B cell (primary cell): ENCODE results near the gene PCDHA7. TPM values are rescaled to one million over a fixed set of nuclear protein-coding genes. Genes with fewer than 3 reads are reported as not detected.

Source experiments
- ATAC-seq: fragments of 200-7000 bp; cut with Tn5 transposase; one replicate; pipeline ENCODE4 v1.10.0; 2021; ENCODE audit warnings: low read depth, mild to moderate bottlenecking, moderate number of reproducible peaks, moderate library complexity
- CTCF ChIA-PET: fragments of 350-600 bp; sonication (Branson Sonifier 250); formaldehyde crosslinking; loops from one replicate; lab custom pipeline; 2021; ENCODE audit warnings: antibody characterized with exemption, inconsistent platforms; lab: Charles Lee
- POLR2A ChIA-PET: fragments of 350-600 bp; sonication (Branson Sonifier 250); formaldehyde crosslinking; loops from one replicate; lab custom pipeline; 2021; ENCODE audit warnings: antibody characterized with exemption; lab: Charles Lee
- DNase-seq: peaks from one replicate; pipeline ENCODE4 v3.0.0; 2013
- H2AFZ ChIP-seq: 2 replicates; pipeline ENCODE4 v1.6.1; 2012; ENCODE audit warnings: mild to moderate bottlenecking, low read depth, low read length; ENCODE audit not compliant: insufficient read depth, poor library complexity, severe bottlenecking
- H3K27ac ChIP-seq, 2 donors: 1 replicate in 1 of 2; 2 replicates in 1 of 2; pipeline ENCODE4 v1.5.1; 2012 to 2013; ENCODE audit warnings: low read length in 2 of 2, mild to moderate bottlenecking in 2 of 2, moderate library complexity in 1 of 2
- H3K27me3 ChIP-seq, 4 experiments: fragments of 200-600 bp in 1 of 4; sonication (generic) in 1 of 4; replicated peaks in 1 of 4; 1 replicate in 2 of 4; 2 replicates in 2 of 4; pipeline versions ENCODE4 v1.6.1 to v1.7.0; 2013 to 2016; ENCODE audit warnings: low read length in 3 of 4, mild to moderate bottlenecking in 2 of 4, mixed read lengths in 1 of 4, moderate library complexity in 1 of 4; ENCODE audit not compliant: insufficient read depth in 4 of 4, control insufficient read depth in 3 of 4; ENCODE audit errors: control extremely low read depth in 1 of 4
- H3K36me3 ChIP-seq, 2 experiments: replicated peaks in 1 of 2; 1 replicate in 1 of 2; 2 replicates in 1 of 2; pipeline versions ENCODE4 v1.6.1 to v1.7.1; 2013; ENCODE audit warnings: low read length in 1 of 2; ENCODE audit not compliant: insufficient read depth in 2 of 2, control insufficient read depth in 1 of 2; ENCODE audit errors: control extremely low read depth in 1 of 2, extremely low read depth in 1 of 2
- H3K4me1 ChIP-seq, 2 donors: fragments of 200-600 bp in 1 of 2; sonication (generic) in 1 of 2; 1 replicate in 1 of 2; 2 replicates in 1 of 2; pipeline versions ENCODE4 v1.5.1 to v1.6.1; 2013 to 2017; ENCODE audit warnings: low read length in 2 of 2; ENCODE audit not compliant: control insufficient read depth in 2 of 2, insufficient read depth in 2 of 2
- H3K4me2 ChIP-seq: replicated peaks from 2 replicates; pipeline ENCODE3; 2012; ENCODE audit warnings: mild to moderate bottlenecking, low read depth, low read length; ENCODE audit not compliant: poor library complexity, severe bottlenecking
- H3K4me3 ChIP-seq, 5 experiments: fragments of 200-600 bp in 1 of 5; sonication (generic) in 1 of 5; 1 replicate in 3 of 5; 2 replicates in 2 of 5; pipeline versions ENCODE4 v1.5.1 to v1.7.0; 2011 to 2016; ENCODE audit warnings: low read length in 4 of 5, mild to moderate bottlenecking in 4 of 5, low read depth in 2 of 5, control low read depth in 1 of 5, moderate library complexity in 1 of 5; ENCODE audit not compliant: insufficient read depth in 1 of 5; ENCODE audit errors: control extremely low read depth in 1 of 5, extremely low read depth in 1 of 5
- H3K79me2 ChIP-seq: fragments of 200-600 bp; sonication (generic); one replicate; pipeline ENCODE4 v1.6.0; 2016; ENCODE audit warnings: low read length; ENCODE audit not compliant: control insufficient read depth, insufficient read depth
- H3K9ac ChIP-seq: fragments of 200-600 bp; sonication (generic); 2 replicates; pipeline ENCODE4 v1.6.1; 2017; ENCODE audit warnings: mild to moderate bottlenecking, low read length, moderate library complexity
- H3K9me3 ChIP-seq, 3 donors: one replicate each; pipeline versions ENCODE4 v1.6.1 to v1.7.1; 2013; ENCODE audit warnings: low read length in 2 of 3; ENCODE audit not compliant: control insufficient read depth in 2 of 3, insufficient read depth in 1 of 3; ENCODE audit errors: control extremely low read depth in 1 of 3
- H4K20me1 ChIP-seq: 2 replicates; pipeline ENCODE4 v1.6.0; 2012; ENCODE audit warnings: mild to moderate bottlenecking, low read length; ENCODE audit not compliant: insufficient read depth, control insufficient read depth, poor library complexity, severe bottlenecking
- H3K27ac Mint-ChIP-seq: one replicate; pipeline ENCODE4 v1.8.0; 2021; ENCODE audit warnings: mixed read lengths
- H3K27me3 Mint-ChIP-seq: one replicate; pipeline ENCODE4 v1.8.0; 2021; ENCODE audit warnings: mixed read lengths
- H3K4me1 Mint-ChIP-seq: one replicate; pipeline ENCODE4 v1.8.0; 2021; ENCODE audit warnings: mixed read lengths
- H3K4me3 Mint-ChIP-seq: one replicate; pipeline ENCODE4 v1.8.0; 2021; ENCODE audit warnings: mixed read lengths
- H3K9me3 Mint-ChIP-seq: one replicate; pipeline ENCODE4 v1.8.0; 2022; ENCODE audit warnings: mixed read lengths; ENCODE audit not compliant: insufficient read depth
- EZH2 ChIP-seq: IDR thresholded peaks from 2 replicates; pipeline ENCODE4 v1.6.1; 2012; ENCODE audit warnings: borderline replicate concordance, low read depth, mild to moderate bottlenecking, moderate library complexity, low read length; ENCODE audit not compliant: insufficient read depth, poor library complexity, severe bottlenecking
- WGBS: methylation state at CpG from one replicate; pipeline ENCODE4 v1.1.5; 2013; ENCODE audit warnings: missing lambda C conversion rate; ENCODE audit not compliant: insufficient coverage; 5-methylcytosine and 5-hydroxymethylcytosine counted together
- intact Hi-C: fragments of 100-400 bp; cut with micrococcal nuclease; formaldehyde crosslinking; loops from one replicate; pipeline ENCODE4 v1.10.0; 2022
- polyA plus RNA-seq: library from polyadenylated mRNA; depleted of rRNA; stranded (reverse); fragments of >200 nt; gene quantifications from 2 replicates; pipeline ENCODE4 v1.2.3, GENCODE V29; 2012
- total RNA-seq, 2 donors: library from RNA; stranded (reverse); fragments of 120-200 nt in 1 of 2; gene quantifications; 1 replicate in 1 of 2; 2 replicates in 1 of 2; pipeline versions ENCODE4 v1.2.3 to v1.2.4, GENCODE V29; 2013 to 2022
- TF ChIP-seq, protein P1 (sequence below): fragments of 200-600 bp; IDR thresholded peaks from one replicate; pipeline ENCODE4 v1.8.0; 2022; ENCODE audit warnings: antibody characterized with exemption, mild to moderate bottlenecking

Gene PCDHA7
- total and polyA plus RNA-seq, 2 donors (not counting 1 experiment from before 2014, with no cell fraction given): 0.03 TPM; not detected in 1

DNA sequence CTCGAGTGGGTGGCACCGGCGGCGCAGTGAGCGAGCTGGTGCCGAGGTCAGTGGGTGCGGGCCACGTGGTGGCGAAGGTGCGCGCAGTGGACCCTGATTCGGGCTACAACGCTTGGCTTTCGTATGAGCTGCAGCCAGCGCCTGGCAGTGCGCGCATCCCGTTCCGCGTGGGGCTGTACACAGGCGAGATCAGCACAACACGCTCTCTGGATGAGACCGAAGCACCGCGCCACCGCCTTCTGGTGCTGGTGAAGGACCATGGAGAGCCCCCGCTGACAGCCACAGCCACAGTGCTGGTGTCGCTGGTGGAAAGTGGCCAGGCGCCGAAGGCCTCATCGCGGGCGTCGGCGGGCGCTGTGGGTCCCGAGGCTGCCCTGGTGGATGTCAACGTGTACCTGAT is 10.6 kb upstream of the PCDHA7 start:
- H3K27me3 Mint-ChIP-seq: peaks cover 10% of the 10 kb centered on the region

DNA sequence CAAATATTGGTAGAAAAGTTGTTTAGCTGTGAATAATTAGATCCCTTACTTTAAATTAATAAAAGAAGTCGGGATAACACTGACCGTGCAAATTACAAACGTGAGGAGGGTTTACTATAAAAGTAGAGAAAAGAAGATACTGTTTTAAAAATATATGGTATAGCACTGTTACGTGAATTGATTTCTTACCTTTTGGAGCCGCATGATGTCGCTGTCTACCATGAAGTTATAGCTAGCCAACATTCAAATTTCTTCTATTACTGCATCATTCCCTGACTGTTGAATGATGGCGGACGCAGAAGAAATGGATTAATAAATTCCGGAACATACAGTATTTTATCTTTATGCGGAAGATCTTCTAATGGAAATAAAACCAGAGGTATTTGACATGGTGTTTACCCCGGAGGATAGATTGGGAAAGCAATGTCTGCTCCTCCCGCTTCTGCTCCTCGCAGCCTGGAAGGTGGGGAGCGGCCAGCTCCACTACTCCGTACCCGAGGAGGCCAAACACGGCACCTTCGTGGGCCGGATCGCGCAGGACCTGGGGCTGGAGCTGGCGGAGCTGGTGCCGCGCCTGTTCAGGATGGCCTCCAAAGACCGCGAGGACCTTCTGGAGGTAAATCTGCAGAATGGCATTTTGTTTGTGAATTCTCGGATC is 6.2 kb upstream of the PCDHA7 start, which contains the start of gene PCDHA6:
PCDHA6 (plus strand) TSS at position 257 of the 658 bp plus-strand sequence; CDS start at position 389, 132 bp downstream.
- intact Hi-C loops: no loop called here
- Mint-ChIP-seq H3K27me3 (peaks cover 22% of the 10 kb centered on the region), H3K27ac (no peak within 1 kb of the TSS), H3K4me3 (no peak within 1 kb of the TSS), H3K4me1 (no peaks in the 10 kb centered on the region), H3K9me3 (peaks cover 6% of the 10 kb centered on the region)
- no peak within 1 kb of the TSS for H2AFZ ChIP-seq
- H3K36me3 ChIP-seq: no peaks in the 10 kb centered on the region
- H3K27ac ChIP-seq: no peak within 1 kb of the TSS
- no peak within 1 kb of the TSS for H3K4me2 ChIP-seq
- ChIA-PET CTCF (no interaction called here), POLR2A (no interaction called here)
- DNase-seq (no peak), ATAC-seq (no peak)
- WGBS: 38% methylated on average over 20 of the region's 27 CpGs
- no peaks in the 10 kb centered on the region for H3K79me2 ChIP-seq
- H3K9me3 ChIP-seq: peaks cover 0 to 35% (median 2%) of the 10 kb centered on the region in 3 donors
- peaks cover 0 to 14% (median 6%) of the 10 kb centered on the region in 4 experiments for H3K27me3 ChIP-seq
- TF ChIP-seq, protein P1, sequence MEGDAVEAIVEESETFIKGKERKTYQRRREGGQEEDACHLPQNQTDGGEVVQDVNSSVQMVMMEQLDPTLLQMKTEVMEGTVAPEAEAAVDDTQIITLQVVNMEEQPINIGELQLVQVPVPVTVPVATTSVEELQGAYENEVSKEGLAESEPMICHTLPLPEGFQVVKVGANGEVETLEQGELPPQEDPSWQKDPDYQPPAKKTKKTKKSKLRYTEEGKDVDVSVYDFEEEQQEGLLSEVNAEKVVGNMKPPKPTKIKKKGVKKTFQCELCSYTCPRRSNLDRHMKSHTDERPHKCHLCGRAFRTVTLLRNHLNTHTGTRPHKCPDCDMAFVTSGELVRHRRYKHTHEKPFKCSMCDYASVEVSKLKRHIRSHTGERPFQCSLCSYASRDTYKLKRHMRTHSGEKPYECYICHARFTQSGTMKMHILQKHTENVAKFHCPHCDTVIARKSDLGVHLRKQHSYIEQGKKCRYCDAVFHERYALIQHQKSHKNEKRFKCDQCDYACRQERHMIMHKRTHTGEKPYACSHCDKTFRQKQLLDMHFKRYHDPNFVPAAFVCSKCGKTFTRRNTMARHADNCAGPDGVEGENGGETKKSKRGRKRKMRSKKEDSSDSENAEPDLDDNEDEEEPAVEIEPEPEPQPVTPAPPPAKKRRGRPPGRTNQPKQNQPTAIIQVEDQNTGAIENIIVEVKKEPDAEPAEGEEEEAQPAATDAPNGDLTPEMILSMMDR: no peak
- TF ChIP-seq EZH2: no peak
- no peak within 1 kb of the TSS for H3K4me3 ChIP-seq
- H4K20me1 ChIP-seq: no peaks in the 10 kb centered on the region
- H3K4me1 ChIP-seq: no peaks in the 10 kb centered on the region
- H3K9ac ChIP-seq: no peak within 1 kb of the TSS

More for the DNA sequence above, 10.6 kb upstream of the PCDHA7 start:
- H3K4me2 ChIP-seq: no peak overlapping the region
- peaks cover 0 to 8% (median 5%) of the 10 kb centered on the region in 4 experiments for H3K27me3 ChIP-seq
- no peaks in the 10 kb centered on the region for H3K79me2 ChIP-seq
- no peaks in the 10 kb centered on the region for H3K4me1 ChIP-seq
- H3K4me3 ChIP-seq: no peak overlapping the region
- ChIA-PET CTCF (no interaction called here), POLR2A (no interaction called here)
- DNase-seq (no peak), ATAC-seq (no peak)
- TF ChIP-seq, protein P1: no peak
- TF ChIP-seq EZH2: no peak
- no peaks in the 10 kb centered on the region for H3K36me3 ChIP-seq
- no peak overlapping the region for H2AFZ ChIP-seq
- H3K9me3 Mint-ChIP-seq: peaks cover 2% of the 10 kb centered on the region
- no peaks in the 10 kb centered on the region for H3K4me1 Mint-ChIP-seq
- no peaks in the 10 kb centered on the region for H4K20me1 ChIP-seq
- WGBS: 65% methylated on average over 38 of the region's 38 CpGs
- intact Hi-C loops: no loop called here
- H3K4me3 Mint-ChIP-seq: no peak overlapping the region
- H3K9me3 ChIP-seq: peaks cover 0 to 28% (median 2%) of the 10 kb centered on the region in 3 donors
- H3K27ac ChIP-seq: no peak overlapping the region
- no peak overlapping the region for H3K27ac Mint-ChIP-seq
- no peak overlapping the region for H3K9ac ChIP-seq
